HG03565 (cell line): Measurements from ENCODE around the gene ANKRD36.
"Not testable (repeated sequence)": the region's sequence is repeated elsewhere in the genome, so short reads cannot be mapped to it uniquely, and the experiment has no call there.

Experiments used
- ATAC-seq: cut with Tn5 transposase; IDR thresholded peaks from one replicate; pipeline ENCODE4 v1.9.1; 2021; ENCODE audit warnings: mild to moderate bottlenecking, moderate library complexity; ENCODE audit not compliant: unreplicated experiment

The ANKRD36 gene

DNA sequence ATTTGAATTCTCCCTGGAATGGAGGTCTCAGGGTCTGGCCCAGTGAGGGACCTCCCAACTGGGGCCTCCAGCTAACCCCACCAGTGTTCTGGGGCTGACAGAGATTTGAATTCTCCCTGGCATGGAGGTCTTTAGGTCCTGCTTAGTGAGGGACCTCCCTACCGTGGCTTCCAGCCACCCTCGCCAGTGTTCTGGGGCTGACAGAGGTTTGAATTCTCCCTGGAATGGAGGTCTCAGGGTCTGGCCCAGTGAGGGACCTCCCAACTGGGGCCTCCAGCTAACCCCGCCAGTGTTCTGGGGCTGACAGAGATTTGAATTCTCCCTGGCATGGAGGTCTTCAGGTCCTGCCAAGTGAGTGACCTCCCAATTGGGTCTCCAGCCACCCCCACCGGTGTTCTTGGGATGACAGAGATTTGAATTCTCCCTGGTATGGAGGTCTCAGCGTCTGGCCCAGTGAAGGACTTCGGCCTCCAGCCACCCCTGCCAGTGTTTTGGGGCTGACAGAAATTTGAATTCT, 155.2 kb downstream of the ANKRD36 start:
- not testable (repeated sequence) for ATAC-seq

DNA sequence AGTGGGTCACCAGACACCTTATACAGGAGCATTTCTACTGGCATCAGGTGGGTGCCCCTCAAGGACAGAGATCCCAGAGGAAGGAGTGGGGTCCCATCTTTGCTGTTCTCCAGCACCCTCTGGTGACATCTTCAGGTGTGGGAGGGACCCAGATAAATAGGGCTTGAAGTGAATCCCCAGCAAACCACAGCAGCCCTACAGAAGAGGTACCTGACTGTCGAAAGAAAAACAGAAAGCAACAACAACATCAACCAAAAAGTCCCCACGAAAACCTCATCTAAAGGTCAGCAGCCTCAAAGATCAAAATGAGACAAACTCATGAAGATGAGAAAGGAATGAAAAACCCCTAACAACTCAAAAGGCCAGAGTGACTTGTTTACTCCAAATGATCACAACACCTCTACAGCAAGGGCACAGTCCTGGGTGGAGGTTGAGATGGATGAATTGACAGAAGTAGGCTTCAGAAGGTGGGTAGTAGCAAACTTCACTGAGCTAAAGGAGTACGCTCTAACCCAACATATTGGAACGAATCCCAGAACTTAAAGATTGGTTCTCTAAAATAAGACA, 163.4 kb downstream of the ANKRD36 start:
- ATAC-seq, result not testable (repeated sequence)

DNA sequence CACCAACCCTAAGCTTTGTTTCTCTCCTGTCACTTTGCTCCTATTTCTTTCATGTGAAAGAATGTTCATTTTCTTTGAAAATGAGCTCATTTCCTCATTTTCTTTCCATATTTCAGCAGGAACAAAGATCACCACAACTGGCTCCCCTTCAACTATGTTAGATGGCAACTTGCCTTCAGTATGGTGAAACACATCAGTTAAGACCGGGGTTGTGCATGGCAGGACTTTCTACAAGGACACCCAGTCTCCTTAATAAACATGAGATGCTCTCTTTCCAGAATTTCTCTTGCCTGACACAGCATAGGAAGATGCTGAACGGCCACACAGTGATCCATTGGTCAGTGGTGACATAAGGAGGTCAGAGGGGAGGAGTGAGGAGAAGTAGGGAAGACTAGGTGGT, 172.2 kb downstream of the ANKRD36 start:
- not testable (repeated sequence) for ATAC-seq

DNA sequence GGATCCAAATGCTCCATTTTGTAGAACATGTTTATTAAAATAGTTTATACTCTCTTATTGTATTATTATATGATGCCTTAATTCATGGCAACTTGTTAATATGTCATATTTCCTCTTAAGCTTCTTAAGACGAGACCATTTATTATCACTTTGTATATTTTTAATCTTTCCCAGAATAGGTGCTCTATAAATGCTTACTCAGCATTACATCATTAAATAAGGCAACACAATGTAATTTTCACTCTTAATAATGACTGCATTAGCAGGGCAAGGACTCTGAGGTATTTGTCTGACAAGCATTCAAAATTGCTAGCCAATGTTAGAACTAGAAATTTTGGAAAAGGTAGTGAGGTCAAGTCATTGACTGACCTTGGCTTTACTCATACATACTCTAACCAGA, 180.7 kb downstream of the ANKRD36 start:
- ATAC-seq, result not testable (repeated sequence)
